Measurements from ENCODE around the gene NSUN5. TPM values are rescaled to one million over a fixed set of nuclear protein-coding genes. Genes with fewer than 3 reads are reported as not detected.
"Not testable (repeated sequence)": the region's sequence is repeated elsewhere in the genome, so short reads cannot be mapped to it uniquely, and the experiment has no call there.

Gene NSUN5
- total RNA-seq, 1 experiment from 2014 or later = 27.2 TPM

DNA sequence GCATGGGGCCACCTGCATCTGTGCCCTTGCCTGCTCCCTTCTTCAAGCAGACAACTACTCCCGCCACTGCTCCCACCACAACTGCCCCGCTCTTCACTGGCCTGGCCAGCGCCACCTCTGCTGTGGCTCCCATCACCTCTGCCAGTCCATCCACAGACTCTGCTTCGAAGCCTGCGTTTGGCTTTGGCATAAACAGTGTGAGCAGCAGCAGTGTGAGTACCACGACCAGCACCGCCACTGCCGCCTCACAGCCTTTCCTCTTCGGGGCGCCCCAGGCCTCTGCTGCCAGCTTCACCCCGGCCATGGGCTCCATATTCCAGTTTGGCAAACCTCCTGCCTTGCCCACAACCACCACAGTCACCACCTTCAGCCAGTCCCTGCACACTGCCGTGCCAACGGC, 11.4 kb downstream of the NSUN5 start:
- not testable (repeated sequence) for DNase-seq (ENCODE audit: low read depth)

DNA sequence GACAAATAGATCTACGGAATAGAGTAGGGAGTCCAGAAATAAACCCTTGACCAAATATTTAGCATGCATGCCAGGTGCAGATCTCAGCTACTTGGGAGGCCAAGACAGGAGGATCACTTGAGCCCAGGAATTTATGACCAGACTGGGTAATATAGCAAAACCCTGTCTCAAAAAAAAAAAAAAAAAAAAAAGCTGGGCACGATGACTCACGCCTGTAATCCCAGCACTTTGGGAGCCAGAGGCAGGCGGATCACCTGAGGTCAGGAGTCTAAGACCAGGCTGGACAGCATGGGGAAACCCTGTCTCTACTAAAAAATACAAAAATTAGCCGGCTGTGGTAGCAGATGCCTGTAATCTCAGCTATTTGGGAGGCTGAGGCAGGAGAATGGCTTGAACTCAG, 31.4 kb downstream of the NSUN5 start:
- not testable (repeated sequence) for DNase-seq (ENCODE audit: low read depth)

DNA sequence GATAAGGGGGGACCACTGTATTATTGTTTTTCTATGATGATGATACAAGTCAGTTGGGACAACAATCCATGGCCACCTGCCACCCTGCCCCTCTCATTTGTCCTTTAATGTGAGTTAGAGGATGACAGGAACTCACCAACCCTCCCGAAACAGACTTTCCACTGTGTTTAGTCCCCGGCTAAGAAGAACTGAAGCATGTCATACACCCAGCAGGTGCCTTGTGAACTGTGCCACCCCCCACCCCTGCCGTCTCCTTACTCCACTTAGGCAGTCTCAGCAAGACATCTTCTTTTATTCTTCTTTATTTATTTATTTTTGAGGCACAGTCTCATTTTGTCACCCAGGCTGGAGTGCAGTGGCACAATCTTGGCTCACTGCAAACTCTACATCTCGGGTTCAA, 40.8 kb downstream of the NSUN5 start:
- not testable (repeated sequence) for DNase-seq (ENCODE audit: low read depth)

DNA sequence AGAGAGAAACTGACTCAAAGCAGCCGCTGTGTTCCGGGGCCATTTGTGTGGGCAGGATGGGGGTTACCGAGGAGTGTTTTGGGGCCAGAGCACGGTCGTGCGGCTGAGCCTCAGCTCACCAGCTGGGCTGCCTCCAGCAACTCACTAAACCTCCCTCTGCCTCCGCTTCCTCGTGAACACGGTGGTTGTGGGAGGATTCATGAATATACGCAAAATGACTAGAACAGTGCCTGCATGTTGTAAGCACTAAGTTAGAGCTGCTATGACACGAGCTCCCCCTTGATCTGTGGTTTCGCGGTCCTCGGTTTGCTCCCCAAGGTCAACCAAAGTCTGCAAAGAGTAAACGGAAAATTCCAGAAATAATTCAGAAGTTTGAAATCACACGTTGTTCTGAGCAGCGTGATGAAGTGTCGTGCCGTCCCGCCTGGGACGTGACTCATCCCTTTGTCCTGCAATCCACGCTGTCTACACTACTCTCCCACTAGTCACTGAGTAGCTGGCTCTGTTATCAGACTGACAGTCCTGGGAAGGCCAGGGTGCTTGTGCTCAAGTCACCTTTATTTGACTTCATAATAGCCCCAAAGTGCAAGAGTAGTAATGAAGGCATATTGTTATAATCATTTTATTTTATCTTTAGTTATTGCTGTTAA, 41.8 kb downstream of the NSUN5 start:
- not testable (repeated sequence) for DNase-seq (ENCODE audit: low read depth)

DNA sequence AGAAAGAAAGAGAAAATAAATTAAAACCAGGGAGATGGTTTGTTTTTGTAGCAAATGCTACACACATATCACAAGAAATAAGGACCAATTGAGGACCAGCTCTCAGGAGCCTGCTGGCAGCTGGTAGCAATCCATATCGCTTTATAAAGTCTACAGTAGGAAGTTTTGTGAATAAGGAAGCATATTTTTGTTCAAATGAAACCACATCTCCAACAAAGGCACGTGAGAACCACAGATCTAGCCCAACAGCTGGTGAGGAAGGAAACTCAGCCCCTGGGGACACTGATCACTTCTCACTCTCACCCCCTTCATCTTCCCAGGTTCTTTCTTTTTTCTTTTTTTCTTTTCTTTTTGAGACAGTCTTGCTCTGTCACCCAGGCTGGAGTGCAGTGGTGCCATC, 46.2 kb downstream of the NSUN5 start:
- not testable (repeated sequence) for DNase-seq (ENCODE audit: low read depth)

Other genes starting within 250 kb of the NSUN5 start
- not detected in 2 replicates for gene SPDYE9, start 222.8 kb downstream of the NSUN5 start, total RNA-seq (2014; rRNA removed; shearing (Covaris generic))
- gene TRIM50, start 19.3 kb upstream of the NSUN5 start, total RNA-seq (2014; rRNA removed; shearing (Covaris generic)) = not detected in 2 replicates
- gene FKBP6, start 19.3 kb upstream of the NSUN5 start, total RNA-seq (2014; rRNA removed; shearing (Covaris generic)) = not detected in 2 replicates
- gene FZD9, start 125.0 kb upstream of the NSUN5 start, total RNA-seq (2014; rRNA removed; shearing (Covaris generic)) = 0.60 and 0.88 TPM in 2 replicates
- 54.2 and 60.4 TPM in 2 replicates for gene BAZ1B, start 213.5 kb upstream of the NSUN5 start, total RNA-seq (2014; rRNA removed; shearing (Covaris generic))
- 32.8 and 33.1 TPM in 2 replicates for gene BCL7B, start 248.9 kb upstream of the NSUN5 start, total RNA-seq (2014; rRNA removed; shearing (Covaris generic))